ENCODE results near the gene EPOP. TPM values are rescaled to one million over a fixed set of nuclear protein-coding genes. Genes with fewer than 3 reads are reported as not detected.
A peak's percentile ranks its signal among the peaks of the same experiment; 100 is the strongest.

Gene EPOP
- total RNA-seq, 1 experiment from 2014 or later, result 12.3 TPM

- peak; percentile 25; the same call in 1 of the 2 replicates for TF ChIP-seq ARID4B (CRISPR knock-in tag; IDR thresholded peaks at IDR 0.05; ENCODE audit: borderline replicate concordance)
- TF ChIP-seq TEAD1 (CRISPR knock-in tag; IDR thresholded peaks at IDR 0.05), result no peak; the same call in 1 of the 2 replicates
- no peak for TF ChIP-seq FOXP1 (CRISPR knock-in tag; IDR thresholded peaks at IDR 0.05; ENCODE audit: borderline replicate concordance)
- no peak for TF ChIP-seq ATF3 (CRISPR knock-in tag; conservative IDR thresholded peaks at IDR 0.05)
- TF ChIP-seq NFATC4 (CRISPR knock-in tag; IDR thresholded peaks at IDR 0.05), result no peak
- no peak for TF ChIP-seq ATF2 (CRISPR knock-in tag; IDR thresholded peaks at IDR 0.05; ENCODE audit: borderline replicate concordance, low read depth)
- no peak for TF ChIP-seq ZBTB21 (CRISPR knock-in tag; IDR thresholded peaks at IDR 0.05; ENCODE audit: borderline replicate concordance)
- no peak for TF ChIP-seq CTCF (IDR thresholded peaks at IDR 0.05)
- TF ChIP-seq FOXP4 (CRISPR knock-in tag; IDR thresholded peaks at IDR 0.05), result no peak
- no peak for TF ChIP-seq TEAD4 (CRISPR knock-in tag; IDR thresholded peaks at IDR 0.05)
- TF ChIP-seq E2F5 (CRISPR knock-in tag; IDR thresholded peaks at IDR 0.05), result peak; percentile 87
- TF ChIP-seq MXD4 (CRISPR knock-in tag; IDR thresholded peaks at IDR 0.05; ENCODE audit: borderline replicate concordance), result no peak
- no peak for TF ChIP-seq USF1 (CRISPR knock-in tag; IDR thresholded peaks at IDR 0.05)
- TF ChIP-seq CREM (CRISPR knock-in tag; IDR thresholded peaks at IDR 0.05), result no peak
- no peak for TF ChIP-seq ZNF263 (CRISPR knock-in tag; IDR thresholded peaks at IDR 0.05; ENCODE audit: low read depth)
- peak; percentile 37; the same call in 1 of the 2 replicates for TF ChIP-seq ETV6 (CRISPR knock-in tag; IDR thresholded peaks at IDR 0.05)
- no peak for TF ChIP-seq MLX (CRISPR knock-in tag; IDR thresholded peaks at IDR 0.05)
- no peak for TF ChIP-seq JUN (CRISPR knock-in tag; IDR thresholded peaks at IDR 0.05)
- no peak for TF ChIP-seq PRDM15 (CRISPR knock-in tag; IDR thresholded peaks at IDR 0.05)
- TF ChIP-seq RORB (CRISPR knock-in tag; IDR thresholded peaks at IDR 0.05), result no peak
Measured at GRCh38 chr17:38703742-38704605, 29.2 kb upstream of the EPOP start (continued).
